Skeletal muscle tissue (tissue), 4 donors: ENCODE data around the gene ANXA8L1. TPM values are rescaled to one million over a fixed set of nuclear protein-coding genes. Genes with fewer than 3 reads are reported as not detected.
"Not testable (repeated sequence)": the region's sequence is repeated elsewhere in the genome, so short reads cannot be mapped to it uniquely, and the experiment has no call there.

ENCODE experiments used
- H3K27ac ChIP-seq: one replicate; pipeline ENCODE4 v1.7.0; 2013; ENCODE audit warnings: mild to moderate bottlenecking, low read depth, low read length, inconsistent platforms
- H3K27me3 ChIP-seq, 3 donors: one replicate each; pipeline ENCODE4 v1.7.0; 2013; ENCODE audit warnings: low read length in 3 of 3; ENCODE audit not compliant: control insufficient read depth in 3 of 3, insufficient read depth in 3 of 3
- H3K36me3 ChIP-seq, 3 donors: one replicate each; pipeline ENCODE4 v1.7.0; 2013; ENCODE audit warnings: low read length in 3 of 3; ENCODE audit not compliant: control insufficient read depth in 3 of 3, insufficient read depth in 3 of 3
- H3K4me1 ChIP-seq, 3 donors: one replicate each; pipeline ENCODE4 v1.7.0; 2013; ENCODE audit warnings: low read length in 3 of 3, mild to moderate bottlenecking in 3 of 3; ENCODE audit not compliant: control insufficient read depth in 3 of 3, insufficient read depth in 3 of 3
- H3K4me3 ChIP-seq, 3 donors: one replicate each; pipeline ENCODE4 v1.7.0; 2013; ENCODE audit warnings: low read length in 3 of 3
- H3K9ac ChIP-seq, 3 donors: one replicate each; pipeline ENCODE4 v1.7.0; 2013; ENCODE audit warnings: low read length in 3 of 3, mild to moderate bottlenecking in 3 of 3, moderate library complexity in 2 of 3, low read depth in 1 of 3
- H3K9me3 ChIP-seq, 3 donors: one replicate each; pipeline ENCODE4 v1.7.0; 2013; ENCODE audit warnings: low read length in 3 of 3; ENCODE audit not compliant: control insufficient read depth in 3 of 3
- total RNA-seq: library from RNA; depleted of rRNA; stranded (reverse); fragments of >200 nt; gene quantifications from one replicate; pipeline ENCODE4 v1.2.3, GENCODE V29; 2014
- donor health status: Osteomylitis.

ANXA8L1 gene, protein sequence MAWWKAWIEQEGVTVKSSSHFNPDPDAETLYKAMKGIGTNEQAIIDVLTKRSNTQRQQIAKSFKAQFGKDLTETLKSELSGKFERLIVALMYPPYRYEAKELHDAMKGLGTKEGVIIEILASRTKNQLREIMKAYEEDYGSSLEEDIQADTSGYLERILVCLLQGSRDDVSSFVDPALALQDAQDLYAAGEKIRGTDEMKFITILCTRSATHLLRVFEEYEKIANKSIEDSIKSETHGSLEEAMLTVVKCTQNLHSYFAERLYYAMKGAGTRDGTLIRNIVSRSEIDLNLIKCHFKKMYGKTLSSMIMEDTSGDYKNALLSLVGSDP
- 0.52 TPM for total RNA-seq

DNA sequence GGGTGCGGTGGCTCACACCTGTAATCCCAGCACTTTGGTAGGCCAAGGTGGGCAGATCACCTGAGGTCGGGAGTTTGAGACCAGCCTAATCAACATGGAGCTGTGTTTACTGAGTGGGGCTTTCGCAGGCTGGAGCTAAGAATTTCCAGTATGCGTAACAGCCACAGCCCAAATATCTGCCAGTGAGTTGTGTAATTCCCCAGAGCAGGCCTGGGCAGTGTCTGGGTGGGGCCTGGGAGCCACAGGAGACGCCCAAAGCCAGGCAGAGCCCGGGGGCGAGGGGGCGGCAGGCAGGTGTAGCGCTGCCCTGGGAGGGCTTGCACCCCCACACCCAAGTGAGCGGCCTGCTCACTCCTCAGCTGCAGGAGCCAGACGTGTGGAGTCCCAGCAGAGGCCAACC is at the start of gene ANXA8L1:
Gene ANXA8L1, plus strand, starts transcription at position 371 of the 400 bp plus-strand sequence. CDS start 76 bp downstream, outside the sequence.
- H3K27ac ChIP-seq, H3K36me3 ChIP-seq, H3K9ac ChIP-seq, H3K4me1 ChIP-seq, H3K9me3 ChIP-seq, H3K4me3 ChIP-seq, H3K27me3 ChIP-seq: not testable (repeated sequence)

DNA sequence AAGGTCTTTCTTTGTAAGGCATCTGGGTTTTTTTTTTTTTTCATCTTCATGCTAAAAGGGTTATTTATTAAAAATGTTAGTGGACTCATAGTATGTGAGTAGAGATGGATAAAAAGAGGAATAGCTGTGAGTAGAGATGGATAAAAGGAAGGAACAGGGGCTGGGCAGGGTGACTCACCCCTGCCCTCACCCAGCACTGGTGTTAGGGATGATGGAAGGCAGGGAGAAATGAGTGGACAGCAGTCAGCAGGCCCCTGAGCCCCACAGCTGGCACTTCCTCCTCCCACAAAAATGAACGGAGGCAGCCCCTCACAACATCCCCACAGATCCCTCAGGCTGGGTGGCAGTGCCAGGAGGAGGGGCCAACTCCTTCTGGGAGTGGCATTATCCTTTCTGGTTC is 49.5 kb upstream of the ANXA8L1 start:
- no peak overlapping the region for H3K27ac ChIP-seq
- H3K4me3 ChIP-seq: no peak overlapping the region
- no peak overlapping the region for H3K9ac ChIP-seq

DNA sequence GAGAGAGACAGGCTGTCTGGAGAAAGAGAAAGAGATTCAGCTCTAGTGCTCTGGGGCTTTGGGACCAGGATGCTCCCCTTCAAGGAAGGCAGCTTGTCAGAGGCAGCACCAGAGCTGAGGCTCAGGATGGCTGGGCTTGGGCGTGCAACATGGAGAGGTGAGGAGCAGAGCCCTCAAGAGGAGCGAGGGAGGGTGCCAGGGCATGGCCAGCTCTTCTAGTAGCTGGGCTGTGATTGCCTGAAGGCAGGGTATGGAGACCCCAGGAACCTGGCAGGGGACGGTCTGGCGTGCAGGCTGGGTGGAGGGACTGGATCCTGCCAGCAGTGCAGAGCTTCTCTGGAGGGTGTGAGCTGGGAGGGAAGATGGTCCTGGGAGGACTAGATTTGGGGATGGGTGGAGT is 48.6 kb upstream of the ANXA8L1 start:
- Histone ChIP-seq H3K36me3 (no peaks in the 10 kb centered on the region), H3K4me1 (no peaks in the 10 kb centered on the region), H3K9me3 (no peaks in the 10 kb centered on the region), H3K4me3 (no peak overlapping the region), H3K27me3 (peaks cover 0 to 13% (median 0%) of the 10 kb centered on the region in 3 donors), H3K9ac (no peak overlapping the region), H3K27ac (no peak overlapping the region)

More for the DNA sequence above, 49.5 kb upstream of the ANXA8L1 start:
- no peaks in the 10 kb centered on the region for H3K9me3 ChIP-seq
- no peaks in the 10 kb centered on the region for H3K36me3 ChIP-seq
- peaks cover 0 to 13% (median 0%) of the 10 kb centered on the region in 3 donors for H3K27me3 ChIP-seq
- H3K4me1 ChIP-seq: no peaks in the 10 kb centered on the region

DNA sequence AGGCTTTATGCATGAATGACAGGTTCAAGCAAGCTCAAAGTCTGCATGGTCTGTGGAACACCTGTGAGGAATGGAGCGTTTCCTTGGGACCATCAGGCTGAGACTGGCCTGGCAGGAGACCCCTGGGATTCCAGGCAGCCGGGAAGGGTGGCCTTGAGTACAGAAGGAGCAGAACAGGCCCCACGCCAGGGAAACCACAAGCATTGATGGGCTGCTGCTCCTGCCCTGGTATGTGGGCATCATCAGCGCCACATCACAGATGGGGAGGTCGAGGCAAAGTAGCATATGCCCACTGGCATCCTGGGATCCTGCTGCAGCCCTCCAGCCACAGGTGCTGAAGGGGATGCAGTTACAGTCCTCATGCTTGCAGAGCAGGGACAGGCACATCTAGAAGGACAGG is 47.9 kb upstream of the ANXA8L1 start:
- no peak overlapping the region for H3K9ac ChIP-seq
- H3K9me3 ChIP-seq: no peaks in the 10 kb centered on the region
- peaks cover 0 to 13% (median 0%) of the 10 kb centered on the region in 3 donors for H3K27me3 ChIP-seq
- H3K4me1 ChIP-seq: no peaks in the 10 kb centered on the region
- no peak overlapping the region for H3K4me3 ChIP-seq
- H3K27ac ChIP-seq: no peak overlapping the region
- no peaks in the 10 kb centered on the region for H3K36me3 ChIP-seq

DNA sequence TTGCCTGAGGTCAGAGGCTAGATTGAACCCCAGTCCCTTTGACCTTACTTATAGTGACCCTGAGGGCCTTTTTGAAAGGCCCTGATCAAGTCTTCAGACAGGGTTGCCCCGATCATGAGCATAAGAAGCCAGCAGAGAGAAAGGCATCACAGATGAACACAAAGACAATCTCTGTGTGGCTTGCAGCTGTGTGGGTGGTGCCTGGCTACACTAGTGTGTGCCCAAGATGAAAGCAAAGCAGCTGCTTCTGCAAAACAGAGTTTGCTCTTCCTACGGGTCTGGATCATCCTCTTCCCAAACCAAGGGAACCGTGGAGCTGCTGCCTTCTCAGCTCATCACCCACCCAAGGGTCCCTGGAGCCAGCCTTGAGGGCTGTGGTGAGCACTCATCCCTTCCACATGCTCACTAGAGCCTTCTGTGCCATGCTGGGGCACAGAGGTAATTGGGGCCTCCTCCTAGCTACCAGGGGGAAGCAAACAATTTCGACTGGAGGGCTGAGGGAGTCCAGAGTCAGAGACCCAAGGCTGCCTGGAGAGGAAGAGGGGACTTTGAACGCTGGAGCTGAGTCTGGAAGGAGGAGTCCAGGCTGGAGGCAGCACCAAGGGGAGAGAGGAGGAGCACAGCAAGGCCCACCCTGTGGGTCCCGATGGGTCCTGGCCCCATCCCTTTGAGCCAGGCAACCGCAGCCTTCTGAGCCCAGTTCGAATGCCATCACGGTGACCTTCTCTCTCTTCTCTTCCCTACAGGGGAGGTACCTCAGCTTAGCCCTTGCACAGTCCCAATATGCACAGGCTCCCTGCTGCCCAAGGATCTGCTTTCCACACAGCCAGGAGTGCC is 46.5 kb upstream of the ANXA8L1 start:
- Histone ChIP-seq H3K4me3 (no peak overlapping the region), H3K9ac (no peak overlapping the region), H3K27me3 (peaks cover 0 to 13% (median 0%) of the 10 kb centered on the region in 3 donors), H3K9me3 (no peaks in the 10 kb centered on the region), H3K4me1 (no peaks in the 10 kb centered on the region), H3K36me3 (no peaks in the 10 kb centered on the region), H3K27ac (no peak overlapping the region)

DNA sequence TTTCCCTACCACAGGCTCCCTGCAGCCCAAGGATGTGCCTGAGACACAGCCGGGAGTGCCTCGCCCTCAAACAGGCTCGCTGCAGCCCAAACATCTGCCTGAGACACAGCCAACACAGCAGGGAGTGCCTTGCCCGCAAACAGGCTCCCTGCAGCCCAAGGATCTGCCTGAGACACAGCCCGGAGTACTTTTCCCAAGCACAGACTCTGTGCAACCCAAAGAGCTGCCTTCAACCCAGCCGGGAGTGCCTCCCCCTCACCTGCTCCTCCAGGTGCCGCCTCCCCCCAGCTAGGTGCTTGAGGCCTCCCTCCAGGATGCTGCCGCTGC is 45.9 kb upstream of the ANXA8L1 start:
- Histone ChIP-seq H3K9me3 (no peaks in the 10 kb centered on the region), H3K9ac (no peak overlapping the region), H3K27me3 (peaks cover 0 to 13% (median 0%) of the 10 kb centered on the region in 3 donors), H3K27ac (no peak overlapping the region), H3K36me3 (no peaks in the 10 kb centered on the region), H3K4me1 (no peaks in the 10 kb centered on the region), H3K4me3 (no peak overlapping the region)

DNA sequence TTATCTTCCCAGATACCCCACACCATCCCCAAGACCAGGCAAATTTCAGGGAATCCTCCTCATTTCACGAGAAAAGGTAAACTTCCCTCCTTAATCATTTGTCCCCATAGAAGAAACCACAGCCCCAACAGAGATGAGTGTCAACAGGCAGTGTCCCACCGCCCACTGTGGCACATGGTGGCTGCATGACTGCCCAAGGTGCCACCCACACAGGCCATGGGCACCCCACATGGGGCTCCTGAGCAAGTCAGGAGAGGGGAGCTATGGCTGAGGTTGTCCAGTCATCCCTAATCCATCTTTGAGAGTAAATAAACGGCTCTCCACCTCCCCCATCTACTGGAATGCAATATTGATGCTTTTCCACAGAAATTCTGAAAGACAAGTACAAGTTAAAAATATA is 44.7 kb upstream of the ANXA8L1 start:
- no peaks in the 10 kb centered on the region for H3K4me1 ChIP-seq
- peaks cover 0 to 13% (median 0%) of the 10 kb centered on the region in 3 donors for H3K27me3 ChIP-seq
- no peaks in the 10 kb centered on the region for H3K9me3 ChIP-seq
- H3K36me3 ChIP-seq: no peaks in the 10 kb centered on the region
- no peak overlapping the region for H3K4me3 ChIP-seq
- no peak overlapping the region for H3K9ac ChIP-seq
- H3K27ac ChIP-seq: no peak overlapping the region

DNA sequence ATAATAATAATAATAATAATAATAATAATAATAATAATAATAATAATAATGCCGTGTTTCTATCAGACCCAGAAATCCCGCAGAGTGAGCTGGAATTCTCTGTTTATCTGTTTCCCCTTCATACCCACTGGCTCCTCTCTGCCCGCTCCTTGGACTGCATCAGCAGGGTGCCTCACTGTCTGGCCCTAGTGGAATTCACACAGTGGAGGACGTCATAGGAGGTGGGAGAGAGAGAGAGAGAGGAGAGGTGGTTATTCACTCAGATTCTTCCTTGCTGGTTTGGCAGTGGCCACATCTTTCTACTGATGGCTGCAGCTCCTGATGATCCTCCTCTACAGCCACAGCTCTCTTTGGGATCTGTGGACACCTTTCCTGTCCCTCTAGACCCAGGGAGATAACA is 10.1 kb upstream of the ANXA8L1 start:
- not testable (repeated sequence) for H3K4me3 ChIP-seq, H3K27me3 ChIP-seq, H3K9me3 ChIP-seq, H3K27ac ChIP-seq, H3K9ac ChIP-seq, H3K36me3 ChIP-seq, H3K4me1 ChIP-seq

DNA sequence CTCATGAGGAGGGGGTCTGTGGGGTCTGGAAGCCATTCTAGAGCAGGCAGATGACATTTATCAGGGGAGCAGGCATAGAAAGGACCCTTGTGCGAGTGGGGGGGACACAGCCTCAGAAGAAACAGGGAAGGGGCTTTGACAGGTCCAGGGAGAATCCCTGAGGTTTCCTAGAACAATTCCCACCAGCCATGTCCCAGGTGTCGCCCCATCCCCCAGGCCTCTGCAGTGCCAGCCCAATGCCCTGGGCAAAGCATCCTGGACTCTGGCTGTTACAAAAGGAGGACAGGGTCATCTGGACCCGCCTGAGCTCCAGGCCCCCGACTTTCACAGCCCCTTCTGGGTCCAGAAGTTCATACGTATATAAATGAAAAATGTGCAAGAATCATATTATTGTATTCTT is 8.4 kb upstream of the ANXA8L1 start:
- H3K9me3 ChIP-seq, H3K36me3 ChIP-seq, H3K27ac ChIP-seq, H3K9ac ChIP-seq, H3K27me3 ChIP-seq, H3K4me1 ChIP-seq, H3K4me3 ChIP-seq: not testable (repeated sequence)

DNA sequence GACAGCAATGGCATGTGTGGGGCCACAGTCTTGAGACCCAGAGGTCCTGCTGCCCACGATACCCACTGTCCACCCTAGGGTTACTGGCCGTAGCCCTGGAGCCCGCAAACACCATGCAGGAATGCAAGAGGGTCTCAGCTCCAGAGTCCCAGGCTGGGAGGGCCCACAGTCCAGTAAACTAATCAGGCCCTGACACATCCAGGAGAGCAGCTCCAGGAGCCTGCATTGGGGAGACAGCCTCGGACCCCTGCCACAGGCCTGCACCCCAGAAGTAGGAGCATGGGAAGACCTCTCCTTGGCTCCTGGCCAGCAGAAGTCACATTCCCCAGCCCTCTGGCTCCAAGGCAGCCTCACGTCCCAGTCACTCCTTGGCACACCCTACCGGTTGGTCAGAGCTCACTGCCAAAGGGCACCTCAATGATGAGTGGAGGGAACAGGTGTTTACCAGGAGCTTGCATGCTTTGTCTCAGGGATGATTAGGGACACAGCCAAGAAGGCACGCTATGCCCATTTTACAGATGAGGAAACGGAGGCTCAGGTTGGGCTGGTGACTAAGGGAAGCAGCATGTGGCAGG is 7.8 kb upstream of the ANXA8L1 start:
- H3K9ac ChIP-seq, H3K36me3 ChIP-seq, H3K27me3 ChIP-seq, H3K4me1 ChIP-seq, H3K4me3 ChIP-seq, H3K9me3 ChIP-seq, H3K27ac ChIP-seq: not testable (repeated sequence)
